T-cell (primary cell): ENCODE results near the gene MTFMT. TPM values are rescaled to one million over a fixed set of nuclear protein-coding genes. Genes with fewer than 3 reads are reported as not detected.

Experiments used
- ATAC-seq, 4 experiments: fragments of 200-7000 bp in 3 of 4; fragments of 150-1000 bp in 1 of 4; cut with Tn5 transposase; replicated peaks in 1 of 4; 1 replicate in 3 of 4; 2 replicates in 1 of 4; pipeline ENCODE4 v1.10.0; 2021; ENCODE audit warnings: moderate library complexity in 3 of 4, mild to moderate bottlenecking in 2 of 4, moderate number of reproducible peaks in 1 of 4
- CTCF ChIA-PET, 2 donors: fragments of 300-600 bp; sonication (Branson Sonifier 250); formaldehyde crosslinking; loops; one replicate each; lab custom pipeline; 2022; ENCODE audit warnings: antibody characterized with exemption in 2 of 2; lab: Charles Lee
- POLR2A ChIA-PET, 2 donors: fragments of 300-600 bp; sonication (Branson Sonifier 250); formaldehyde crosslinking; loops; one replicate each; lab custom pipeline; 2022; ENCODE audit warnings: antibody characterized with exemption in 2 of 2; lab: Charles Lee
- DNase-seq, 35 experiments: peaks; one replicate each; pipeline versions ENCODE4 v3.0.0 to v3.0.0-alpha.2; 2013 to 2023
- H3K27ac ChIP-seq: one replicate; pipeline ENCODE4 v1.5.1; 2013; ENCODE audit warnings: low read length
- H3K27me3 ChIP-seq, 2 experiments: replicated peaks in 1 of 2; 1 replicate in 1 of 2; 2 replicates in 1 of 2; pipeline versions ENCODE4 v1.6.1 to v1.7.0; 2013; ENCODE audit warnings: low read length in 1 of 2, mixed read lengths in 1 of 2; ENCODE audit not compliant: control insufficient read depth in 2 of 2, insufficient read depth in 2 of 2; ENCODE audit errors: extremely low read depth in 1 of 2
- H3K36me3 ChIP-seq, 2 donors: 1 replicate in 1 of 2; 2 replicates in 1 of 2; pipeline versions ENCODE4 v1.6.1 to v1.7.0; 2013; ENCODE audit warnings: low read length in 1 of 2; ENCODE audit not compliant: control insufficient read depth in 2 of 2, insufficient read depth in 1 of 2; ENCODE audit errors: extremely low read depth in 1 of 2
- H3K4me1 ChIP-seq, 2 experiments: 1 replicate in 1 of 2; 2 replicates in 1 of 2; pipeline versions ENCODE4 v1.6.1 to v1.7.0; 2013; ENCODE audit warnings: low read length in 2 of 2, mixed read lengths in 1 of 2; ENCODE audit not compliant: insufficient read depth in 2 of 2, control insufficient read depth in 1 of 2; ENCODE audit errors: extremely low read depth in 1 of 2
- H3K4me3 ChIP-seq, 2 donors: 1 replicate in 1 of 2; 2 replicates in 1 of 2; pipeline versions ENCODE4 v1.5.1 to v1.7.0; 2013; ENCODE audit warnings: mild to moderate bottlenecking in 2 of 2, low read length in 1 of 2, moderate library complexity in 1 of 2; ENCODE audit not compliant: control insufficient read depth in 1 of 2; ENCODE audit errors: extremely low read depth in 1 of 2
- H3K9me3 ChIP-seq: 2 replicates; pipeline ENCODE4 v1.7.0; 2013
- H3K27ac Mint-ChIP-seq, 2 donors: one replicate each; pipeline ENCODE4 v1.8.0; 2020 to 2021; ENCODE audit warnings: mild to moderate bottlenecking in 2 of 2, mixed read lengths in 2 of 2
- H3K27me3 Mint-ChIP-seq, 2 donors: one replicate each; pipeline ENCODE4 v1.8.0; 2021 to 2022; ENCODE audit warnings: mixed read lengths in 2 of 2
- H3K36me3 Mint-ChIP-seq: one replicate; pipeline ENCODE4 v1.8.0; 2021; ENCODE audit warnings: mixed read lengths
- H3K4me1 Mint-ChIP-seq, 3 donors: one replicate each; pipeline ENCODE4 v1.8.0; 2020 to 2022; ENCODE audit warnings: mixed read lengths in 3 of 3, mild to moderate bottlenecking in 1 of 3
- H3K4me3 Mint-ChIP-seq, 3 donors: one replicate each; pipeline ENCODE4 v1.8.0; 2020 to 2022; ENCODE audit warnings: mild to moderate bottlenecking in 3 of 3, mixed read lengths in 3 of 3, moderate library complexity in 3 of 3
- H3K9me3 Mint-ChIP-seq, 3 donors: one replicate each; pipeline ENCODE4 v1.8.0; 2020 to 2022; ENCODE audit warnings: mixed read lengths in 3 of 3
- WGBS: methylation state at CpG from one replicate; pipeline ENCODE4 v1.1.5; 2013; ENCODE audit warnings: missing lambda C conversion rate; ENCODE audit not compliant: insufficient coverage; 5-methylcytosine and 5-hydroxymethylcytosine counted together
- total RNA-seq, 35 experiments: library from RNA in 6 of 35; stranded (reverse) in 6 of 35; fragments of 120-200 nt in 1 of 35; gene quantifications; one replicate each; pipeline versions ENCODE4 v1.2.1 to v1.2.4 and lab custom pipeline; 2013 to 2026

MTFMT gene
- total RNA-seq, 5 donors from 2014 or later (not counting 1 experiment from before 2014, with no cell fraction given): 10.3 to 22.0 (median 19.2) TPM

GRCh38 chr15:65068403-65068788 lies 39.0 kb upstream of the MTFMT start:
- CTCF ChIA-PET: interaction anchor here in 1 of 2 donors (0.6 kb wide), 1 partner anchor 677 kb away, joined by 3 read pairs; no protein-coding TSS in a partner anchor
- Mint-ChIP-seq H3K9me3 (no peaks in the 10 kb centered on the region), H3K4me1 (peaks cover 8 to 11% (median 10%) of the 10 kb centered on the region in 3 donors), H3K4me3 (peak overlapping the region in 1 of 3 donors; percentile 65), H3K36me3 (no peaks in the 10 kb centered on the region), H3K27ac (no peak overlapping the region), H3K27me3 (peaks cover 33 to 50% of the 10 kb centered on the region in 2 donors)
- ATAC-seq (no peak), DNase-seq (no peak)
- H3K27me3 ChIP-seq: peaks cover 5 to 46% of the 10 kb centered on the region in 2 experiments
- peaks cover 0 to 9% of the 10 kb centered on the region in 2 experiments for H3K4me1 ChIP-seq
- POLR2A ChIA-PET: no interaction called here
- no peaks in the 10 kb centered on the region for H3K9me3 ChIP-seq
- no peak overlapping the region for H3K27ac ChIP-seq
- no peak overlapping the region for H3K4me3 ChIP-seq
- WGBS: no CpG with 5 or more reads among the region's 3 CpGs
- no peaks in the 10 kb centered on the region for H3K36me3 ChIP-seq

GRCh38 chr15:65067645-65068402 lies 38.4 kb upstream of the MTFMT start, which contains the start of gene RASL12:
TSS of gene RASL12 (minus strand) at chr15:65067991. CDS start at chr15:65067835, 156 bp downstream.
- H3K27ac ChIP-seq: no peak within 1 kb of the TSS
- H3K4me1 Mint-ChIP-seq: peaks cover 8 to 11% (median 10%) of the 10 kb centered on the region in 3 donors
- peak within 1 kb of the TSS in 2 of 3 donors; percentile 7 to 65 for H3K4me3 Mint-ChIP-seq
- H3K4me1 ChIP-seq: peaks cover 0 to 9% of the 10 kb centered on the region in 2 experiments
- H3K27me3 ChIP-seq: peaks cover 5 to 49% of the 10 kb centered on the region in 2 experiments
- peaks cover 33 to 53% of the 10 kb centered on the region in 2 donors for H3K27me3 Mint-ChIP-seq
- H3K36me3 Mint-ChIP-seq: no peaks in the 10 kb centered on the region
- no peak within 1 kb of the TSS for H3K4me3 ChIP-seq
- POLR2A ChIA-PET: no interaction called here
- ATAC-seq: no peak
- H3K9me3 Mint-ChIP-seq: no peaks in the 10 kb centered on the region
- 17% methylated on average over 59 of the region's 66 CpGs for WGBS
- H3K9me3 ChIP-seq: no peaks in the 10 kb centered on the region
- no peaks in the 10 kb centered on the region for H3K36me3 ChIP-seq
- DNase-seq: no peak
- CTCF ChIA-PET: interaction anchor here in 1 of 2 donors (0.6 kb wide), 1 partner anchor 676 kb away, joined by 3 read pairs; no protein-coding TSS in a partner anchor
- no peak within 1 kb of the TSS for H3K27ac Mint-ChIP-seq

- no peak for DNase-seq
- H3K36me3 Mint-ChIP-seq: no peaks in the 10 kb centered on the region
- H3K27me3 Mint-ChIP-seq: peaks cover 33 to 53% of the 10 kb centered on the region in 2 donors
- H3K9me3 Mint-ChIP-seq: no peaks in the 10 kb centered on the region
- H3K27ac Mint-ChIP-seq: no peak overlapping the region
- CTCF ChIA-PET: no interaction called here
- Histone ChIP-seq H3K27me3 (peaks cover 5 to 49% of the 10 kb centered on the region in 2 experiments), H3K4me3 (no peak overlapping the region), H3K4me1 (peaks cover 0 to 9% of the 10 kb centered on the region in 2 experiments), H3K9me3 (no peaks in the 10 kb centered on the region), H3K27ac (no peak overlapping the region), H3K36me3 (no peaks in the 10 kb centered on the region)
- no peak for ATAC-seq
- peaks cover 8 to 11% (median 10%) of the 10 kb centered on the region in 3 donors for H3K4me1 Mint-ChIP-seq
- POLR2A ChIA-PET: no interaction called here
- H3K4me3 Mint-ChIP-seq: peak overlapping the region in 2 of 3 donors; percentile 7 to 65
- WGBS: 46% methylated on average over 7 of the region's 8 CpGs
Observed at GRCh38 chr15:65067317-65067644, 37.8 kb upstream of the MTFMT start.

GRCh38 chr15:65066635-65067316 lies 37.3 kb upstream of the MTFMT start:
- Mint-ChIP-seq H3K4me3 (peak overlapping the region in 1 of 3 donors; percentile 65), H3K36me3 (no peaks in the 10 kb centered on the region), H3K9me3 (no peaks in the 10 kb centered on the region), H3K27ac (no peak overlapping the region), H3K4me1 (peaks cover 8 to 11% (median 10%) of the 10 kb centered on the region in 3 donors), H3K27me3 (peaks cover 33 to 53% of the 10 kb centered on the region in 2 donors)
- DNase-seq (no peak), ATAC-seq (no peak)
- peaks cover 5 to 48% of the 10 kb centered on the region in 2 experiments for H3K27me3 ChIP-seq
- ChIA-PET POLR2A (no interaction called here), CTCF (interaction anchor here (0.6 kb wide), 3 partner anchors 124 to 587 kb away, joined by 3 to 5 read pairs (median 4); no protein-coding TSS in a partner anchor)
- H3K36me3 ChIP-seq: no peaks in the 10 kb centered on the region
- peaks cover 0 to 9% of the 10 kb centered on the region in 2 experiments for H3K4me1 ChIP-seq
- no peaks in the 10 kb centered on the region for H3K9me3 ChIP-seq
- no peak overlapping the region for H3K27ac ChIP-seq
- no peak overlapping the region for H3K4me3 ChIP-seq
- WGBS: 50% methylated on average over 3 of the region's 9 CpGs

GRCh38 chr15:65066001-65066634 lies 36.7 kb upstream of the MTFMT start:
- no peak overlapping the region for H3K27ac Mint-ChIP-seq
- H3K36me3 Mint-ChIP-seq: no peaks in the 10 kb centered on the region
- ChIA-PET POLR2A (no interaction called here), CTCF (interaction anchor here in 1 of 2 donors (0.6 kb wide), 1 partner anchor 1362 kb away, joined by 3 read pairs; no protein-coding TSS in a partner anchor)
- H3K27me3 ChIP-seq: peaks cover 5 to 42% of the 10 kb centered on the region in 2 experiments
- no peaks in the 10 kb centered on the region for H3K9me3 Mint-ChIP-seq
- no peak overlapping the region for H3K4me3 Mint-ChIP-seq
- DNase-seq: no peak
- H3K27ac ChIP-seq: no peak overlapping the region
- WGBS: no CpG with 5 or more reads among the region's 3 CpGs
- no peaks in the 10 kb centered on the region for H3K9me3 ChIP-seq
- H3K36me3 ChIP-seq: no peaks in the 10 kb centered on the region
- no peak for ATAC-seq
- H3K27me3 Mint-ChIP-seq: peaks cover 33 to 53% of the 10 kb centered on the region in 2 donors
- peaks cover 0 to 9% of the 10 kb centered on the region in 2 experiments for H3K4me1 ChIP-seq
- H3K4me3 ChIP-seq: no peak overlapping the region
- H3K4me1 Mint-ChIP-seq: peaks cover 8 to 11% (median 10%) of the 10 kb centered on the region in 3 donors

GRCh38 chr15:65062726-65063125 lies 33.3 kb upstream of the MTFMT start:
- Mint-ChIP-seq H3K27me3 (peaks cover 26 to 37% of the 10 kb centered on the region in 2 donors), H3K36me3 (no peaks in the 10 kb centered on the region), H3K9me3 (peaks cover 0 to 3% (median 0%) of the 10 kb centered on the region in 3 donors), H3K4me1 (peaks cover 3 to 5% (median 4%) of the 10 kb centered on the region in 3 donors), H3K27ac (no peak overlapping the region), H3K4me3 (no peak overlapping the region)
- WGBS: no CpG with 5 or more reads among the region's 5 CpGs
- peaks cover 0 to 36% of the 10 kb centered on the region in 2 experiments for H3K27me3 ChIP-seq
- H3K36me3 ChIP-seq: no peaks in the 10 kb centered on the region
- ATAC-seq (no peak), DNase-seq (no peak)
- no peak overlapping the region for H3K27ac ChIP-seq
- CTCF ChIA-PET: no interaction called here
- H3K4me3 ChIP-seq: no peak overlapping the region
- POLR2A ChIA-PET: no interaction called here
- peaks cover 0 to 6% of the 10 kb centered on the region in 2 experiments for H3K4me1 ChIP-seq
- no peaks in the 10 kb centered on the region for H3K9me3 ChIP-seq
